ENCODE results near the gene HSF2BP.

DNA sequence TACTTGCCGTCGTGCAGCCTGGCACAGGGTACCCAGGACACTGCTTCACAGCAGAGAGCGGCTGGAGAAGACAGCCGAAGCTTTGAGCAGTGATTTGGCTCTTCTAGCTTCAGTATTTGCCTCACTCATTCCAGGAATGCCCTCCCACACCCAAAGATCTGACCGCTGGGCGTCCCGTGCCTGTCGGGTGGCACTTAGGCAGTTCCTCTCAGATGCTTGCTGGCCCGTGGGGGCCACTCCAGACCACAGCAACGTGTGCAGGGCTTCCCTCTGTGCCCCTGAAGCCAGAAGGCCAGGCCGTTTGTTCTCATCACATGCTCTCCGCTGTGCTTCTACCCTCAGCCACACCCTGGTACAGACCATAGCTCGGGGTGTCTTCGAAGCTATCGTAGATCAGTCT, 17.1 kb upstream of the HSF2BP start:
- TF ChIP-seq, protein P1, sequence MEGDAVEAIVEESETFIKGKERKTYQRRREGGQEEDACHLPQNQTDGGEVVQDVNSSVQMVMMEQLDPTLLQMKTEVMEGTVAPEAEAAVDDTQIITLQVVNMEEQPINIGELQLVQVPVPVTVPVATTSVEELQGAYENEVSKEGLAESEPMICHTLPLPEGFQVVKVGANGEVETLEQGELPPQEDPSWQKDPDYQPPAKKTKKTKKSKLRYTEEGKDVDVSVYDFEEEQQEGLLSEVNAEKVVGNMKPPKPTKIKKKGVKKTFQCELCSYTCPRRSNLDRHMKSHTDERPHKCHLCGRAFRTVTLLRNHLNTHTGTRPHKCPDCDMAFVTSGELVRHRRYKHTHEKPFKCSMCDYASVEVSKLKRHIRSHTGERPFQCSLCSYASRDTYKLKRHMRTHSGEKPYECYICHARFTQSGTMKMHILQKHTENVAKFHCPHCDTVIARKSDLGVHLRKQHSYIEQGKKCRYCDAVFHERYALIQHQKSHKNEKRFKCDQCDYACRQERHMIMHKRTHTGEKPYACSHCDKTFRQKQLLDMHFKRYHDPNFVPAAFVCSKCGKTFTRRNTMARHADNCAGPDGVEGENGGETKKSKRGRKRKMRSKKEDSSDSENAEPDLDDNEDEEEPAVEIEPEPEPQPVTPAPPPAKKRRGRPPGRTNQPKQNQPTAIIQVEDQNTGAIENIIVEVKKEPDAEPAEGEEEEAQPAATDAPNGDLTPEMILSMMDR (IDR thresholded peaks at IDR 0.05), result no peak
- TF ChIP-seq EZH2 (IDR thresholded peaks at IDR 0.05; ENCODE audit: borderline replicate concordance, insufficient read depth, low read depth, low read length, poor library complexity, severe bottlenecking), result no peak
